RCC 7860 (cell line): ENCODE measurements around the gene DMGDH.

Source experiments
- DNase-seq: peaks from one replicate; pipeline ENCODE4 v3.0.0-alpha.2; 2015; ENCODE audit warnings: low spot score
- FAIRE-seq: peaks from 2 replicates; lab custom pipeline; 2012; peaks lifted over from hg19 to GRCh38; lab: Jason Lieb, UNC

Gene DMGDH

GRCh38 chr5:79074641-79075040 lies 5.2 kb upstream of the DMGDH start:
- peak; percentile 78 for FAIRE-seq
- peak; percentile 72 for DNase-seq

- no peak for FAIRE-seq
- DNase-seq, result peak; percentile 19
These were observed 835 bp upstream of the DMGDH start for GRCh38 chr5:79070350-79070667.

- FAIRE-seq, result no peak
- DNase-seq, result no peak
These were observed 7.0 kb downstream of the DMGDH start for GRCh38 chr5:79062436-79062835.

- no peak for FAIRE-seq
These were observed 9.8 kb downstream of the DMGDH start for GRCh38 chr5:79059674-79060073.

GRCh38 chr5:79056847-79057246 lies 12.6 kb downstream of the DMGDH start:
- FAIRE-seq (no peak), DNase-seq (no peak)

More at GRCh38 chr5:79059674-79060073, 9.8 kb downstream of the DMGDH start:
- no peak for DNase-seq

GRCh38 chr5:79055017-79055416 lies 14.5 kb downstream of the DMGDH start:
- DNase-seq, result no peak
- no peak for FAIRE-seq

- FAIRE-seq (no peak), DNase-seq (no peak)
These were observed 16.2 kb downstream of the DMGDH start for GRCh38 chr5:79053321-79053720.

- no peak for DNase-seq
- FAIRE-seq, result no peak
These were observed 19.0 kb downstream of the DMGDH start for GRCh38 chr5:79050498-79050897.

GRCh38 chr5:79048437-79048836 lies 21.0 kb downstream of the DMGDH start:
- FAIRE-seq (no peak), DNase-seq (no peak)

- FAIRE-seq (no peak), DNase-seq (no peak)
These were observed 22.3 kb downstream of the DMGDH start for GRCh38 chr5:79047199-79047598.

GRCh38 chr5:79042188-79042587 lies 27.3 kb downstream of the DMGDH start:
- no peak for FAIRE-seq
- DNase-seq, result no peak

GRCh38 chr5:79036769-79037168 lies 32.7 kb downstream of the DMGDH start:
- DNase-seq (no peak), FAIRE-seq (no peak)

GRCh38 chr5:79035237-79035636 lies 34.2 kb downstream of the DMGDH start:
- FAIRE-seq, result no peak
- no peak for DNase-seq

GRCh38 chr5:79032782-79033181 lies 36.7 kb downstream of the DMGDH start:
- no peak for FAIRE-seq
- no peak for DNase-seq

- no peak for FAIRE-seq
- DNase-seq, result no peak
These were observed 37.3 kb downstream of the DMGDH start for GRCh38 chr5:79032031-79032695.

GRCh38 chr5:79031485-79031867 lies 38.0 kb downstream of the DMGDH start:
- FAIRE-seq (peak; percentile 20), DNase-seq (no peak)

- peak; percentile 50 for DNase-seq
- FAIRE-seq, result peak; percentile 91
These were observed 38.6 kb downstream of the DMGDH start for GRCh38 chr5:79030663-79031484.

GRCh38 chr5:79025054-79025472 lies 44.4 kb downstream of the DMGDH start:
- FAIRE-seq, result no peak
- peak; percentile 11 for DNase-seq

- no peak for DNase-seq
- FAIRE-seq, result no peak
These were observed 45.5 kb downstream of the DMGDH start for GRCh38 chr5:79023947-79024346.

- no peak for FAIRE-seq
- DNase-seq, result no peak
These were observed 46.1 kb downstream of the DMGDH start for GRCh38 chr5:79023348-79023747.

GRCh38 chr5:79022771-79023170 lies 46.7 kb downstream of the DMGDH start:
- DNase-seq, result no peak
- FAIRE-seq, result no peak

GRCh38 chr5:79021753-79022152 lies 47.7 kb downstream of the DMGDH start:
- FAIRE-seq (no peak), DNase-seq (no peak)
